HG03521 (cell line): ENCODE data around the gene ODC1.
"Not testable (repeated sequence)": the region's sequence is repeated elsewhere in the genome, so short reads cannot be mapped to it uniquely, and the experiment has no call there.

ENCODE experiments used
- ATAC-seq: cut with Tn5 transposase; IDR thresholded peaks from one replicate; pipeline ENCODE4 v1.9.1; 2021; ENCODE audit warnings: mild to moderate bottlenecking, moderate library complexity; ENCODE audit not compliant: unreplicated experiment

ODC1 gene

DNA sequence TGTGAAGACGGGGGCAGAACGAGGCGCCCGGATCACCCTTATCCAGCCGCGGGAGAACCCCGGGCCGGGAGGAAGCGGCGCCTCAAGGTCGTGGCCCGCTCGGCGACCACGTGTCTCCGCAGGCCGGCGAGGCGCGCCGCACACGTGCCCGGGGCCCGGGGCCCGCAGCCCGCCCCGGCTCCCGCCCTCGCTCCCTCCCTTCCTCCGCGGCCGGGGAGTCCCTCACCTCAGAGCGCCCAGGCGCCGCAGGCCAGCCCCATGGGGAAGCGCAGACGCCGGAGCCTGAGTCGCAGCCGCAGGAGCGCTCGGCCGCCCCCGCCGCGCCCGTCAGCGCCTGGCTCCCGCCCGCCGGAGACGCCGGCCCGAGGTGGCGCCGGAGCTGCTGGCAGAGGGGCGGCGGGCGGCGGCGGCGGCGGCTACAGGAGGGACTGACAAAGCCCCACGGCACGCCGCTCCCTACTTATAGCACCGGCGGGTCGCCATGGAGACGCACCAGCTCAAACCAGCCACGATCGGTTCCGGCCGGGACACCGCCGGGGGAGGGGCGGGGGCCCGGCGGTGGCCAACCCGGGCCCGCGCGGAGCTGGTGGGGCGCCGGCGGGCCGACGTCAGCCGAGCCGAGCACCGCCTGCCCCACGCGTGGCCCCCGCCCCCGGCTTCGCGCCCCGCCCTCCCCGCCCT lies at the start of gene ODC1:
Gene ODC1, minus strand, starts transcription at position 433 of the 681 bp plus-strand sequence. CDS start 3,295 bp downstream, outside the sequence.
- ATAC-seq = peak; percentile 78

DNA sequence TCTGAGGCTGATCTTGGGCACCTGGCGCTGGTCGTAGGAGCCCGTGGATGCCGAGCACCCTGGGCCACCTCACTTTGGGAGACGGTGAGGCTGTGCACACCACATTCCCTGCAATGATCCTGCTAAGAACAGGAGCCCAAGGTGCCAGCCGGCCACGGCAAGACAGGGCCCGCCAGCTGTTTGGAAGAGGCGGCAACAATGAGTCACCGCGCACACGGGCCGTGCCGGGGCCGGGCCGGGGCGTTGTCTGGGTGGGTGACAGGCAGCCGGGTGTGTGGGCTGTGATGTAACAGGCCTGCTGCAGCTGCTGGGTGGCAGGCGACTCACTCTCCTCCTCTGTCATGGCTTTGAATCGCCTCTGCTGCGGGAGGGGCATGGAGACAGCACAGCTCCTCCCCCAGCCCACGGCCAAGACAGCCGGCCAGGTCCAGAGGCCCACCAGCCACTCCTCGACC lies 49.7 kb upstream of the ODC1 start:
- ATAC-seq = no peak

- no peak for ATAC-seq
Measured at GRCh38 chr2:10495988-10496313, 47.8 kb upstream of the ODC1 start.

DNA sequence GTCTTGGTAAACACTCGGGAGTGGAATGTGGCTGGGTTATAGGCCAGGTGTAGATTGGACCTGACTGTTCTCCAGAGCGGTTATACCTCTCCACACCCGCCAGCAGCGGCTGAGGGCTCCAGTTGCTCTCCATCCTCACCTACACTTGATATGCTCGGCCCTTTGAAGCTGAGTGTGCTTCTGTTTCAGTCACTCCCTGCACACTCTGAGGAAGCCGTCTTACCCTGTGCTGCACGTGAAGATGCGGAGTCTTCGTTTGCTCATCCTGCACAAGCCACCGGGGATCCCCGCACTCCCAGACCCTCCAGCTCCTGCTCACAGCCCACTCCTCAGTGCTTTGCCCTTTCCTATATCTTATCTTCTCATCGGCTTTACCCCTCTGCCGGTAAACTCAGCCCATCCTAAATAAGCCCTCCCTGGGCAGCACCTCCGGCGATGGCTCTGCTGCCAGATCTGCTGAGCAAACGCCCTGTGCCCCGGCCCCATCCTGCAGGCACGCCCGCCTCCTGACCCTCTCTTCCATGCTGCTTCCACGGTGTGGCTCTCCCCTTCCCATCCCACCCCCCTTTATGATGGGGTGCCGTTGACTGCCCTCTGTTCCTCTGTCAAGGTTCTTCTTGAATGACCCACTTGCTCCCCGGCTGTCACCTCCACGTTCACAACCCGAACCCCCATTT lies 47.3 kb upstream of the ODC1 start:
- no peak for ATAC-seq

- no peak for ATAC-seq
Measured at GRCh38 chr2:10494351-10495066, 46.4 kb upstream of the ODC1 start.

- peak; percentile 92 for ATAC-seq
Measured at GRCh38 chr2:10493634-10494281, 45.6 kb upstream of the ODC1 start.

DNA sequence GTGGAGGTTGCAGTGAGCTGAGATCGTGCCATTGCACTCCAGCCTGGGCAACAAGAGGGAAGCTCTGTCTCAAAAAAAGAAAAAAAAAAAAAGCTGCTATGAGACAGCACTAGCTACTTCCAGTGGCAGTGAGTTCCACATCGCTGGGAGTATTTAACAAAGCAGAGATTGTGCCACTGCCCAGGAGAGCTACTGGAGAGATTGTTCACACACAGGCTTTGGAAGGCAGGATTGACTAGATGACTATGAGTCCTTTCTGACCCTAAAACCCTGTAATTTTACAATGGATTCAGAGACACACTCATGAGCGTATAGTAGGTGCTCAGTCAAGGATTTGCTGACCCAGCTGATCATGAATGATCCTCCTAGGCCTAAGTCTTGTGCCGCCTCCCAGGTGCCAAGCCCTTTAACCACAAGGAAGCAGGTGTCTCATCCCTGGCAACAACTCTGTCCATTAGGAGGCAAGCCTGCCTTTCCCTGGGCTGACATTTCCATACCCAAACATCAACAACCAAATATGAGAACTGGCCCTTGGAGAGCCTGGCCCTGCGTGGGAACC lies 45.0 kb upstream of the ODC1 start:
- no peak for ATAC-seq

GRCh38 chr2:10490806-10491291 lies 42.7 kb upstream of the ODC1 start:
- ATAC-seq = no peak

DNA sequence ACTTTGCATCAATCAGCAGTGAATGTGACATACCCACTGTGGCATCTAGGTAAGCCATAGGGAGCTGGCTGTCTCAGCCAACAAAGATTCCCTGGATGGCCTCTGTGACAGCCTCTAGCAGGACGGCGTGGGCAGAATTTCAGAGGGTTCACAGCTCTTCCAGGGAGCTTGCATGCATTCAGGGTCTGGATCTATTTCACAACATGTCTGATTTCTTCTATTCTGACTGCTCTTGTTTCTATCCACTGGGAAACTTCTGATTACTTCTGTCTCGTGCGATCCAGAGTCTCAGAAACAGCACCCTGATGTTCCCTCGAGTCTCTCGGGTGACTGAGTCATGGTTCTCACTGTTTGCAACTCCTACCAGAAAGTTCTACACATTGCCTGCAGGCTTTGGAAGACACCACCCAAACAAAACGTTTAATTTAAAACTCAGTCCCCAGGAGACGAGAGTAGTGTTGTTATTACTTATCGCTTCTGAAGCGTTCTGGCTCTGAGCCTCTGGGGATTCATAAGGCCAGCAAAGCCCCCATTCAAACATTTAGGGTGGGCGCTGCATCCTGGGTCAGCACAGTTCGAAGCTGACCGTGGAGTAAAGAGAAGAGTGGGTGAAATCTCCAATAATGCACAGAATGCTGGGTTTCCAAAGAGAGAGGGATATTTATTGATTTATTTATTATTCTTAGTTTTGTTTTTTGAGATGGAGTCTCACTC lies 41.9 kb upstream of the ODC1 start:
- ATAC-seq = no peak

- not testable (repeated sequence) for ATAC-seq
Measured at GRCh38 chr2:10488142-10488541, 40.0 kb upstream of the ODC1 start.

DNA sequence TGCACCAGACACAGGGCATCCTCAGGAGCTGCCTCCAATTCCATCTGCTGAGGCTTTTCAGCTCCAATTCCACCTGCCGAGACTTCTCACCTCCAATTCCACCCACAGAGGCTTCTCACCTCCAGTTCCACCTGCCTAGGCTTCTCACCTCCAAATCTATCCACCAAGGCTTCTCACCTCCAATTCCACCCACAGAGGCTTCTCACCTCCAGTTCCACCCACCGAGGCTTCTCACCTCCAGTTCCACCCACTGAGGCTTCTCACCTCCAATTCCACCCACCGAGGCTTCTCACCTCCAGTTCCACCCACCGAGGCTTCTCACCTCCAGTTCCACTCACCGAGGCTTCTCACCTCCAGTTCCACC lies 39.6 kb upstream of the ODC1 start:
- ATAC-seq = not testable (repeated sequence)

- no peak for ATAC-seq
Measured at GRCh38 chr2:10487081-10487740, 39.1 kb upstream of the ODC1 start.

DNA sequence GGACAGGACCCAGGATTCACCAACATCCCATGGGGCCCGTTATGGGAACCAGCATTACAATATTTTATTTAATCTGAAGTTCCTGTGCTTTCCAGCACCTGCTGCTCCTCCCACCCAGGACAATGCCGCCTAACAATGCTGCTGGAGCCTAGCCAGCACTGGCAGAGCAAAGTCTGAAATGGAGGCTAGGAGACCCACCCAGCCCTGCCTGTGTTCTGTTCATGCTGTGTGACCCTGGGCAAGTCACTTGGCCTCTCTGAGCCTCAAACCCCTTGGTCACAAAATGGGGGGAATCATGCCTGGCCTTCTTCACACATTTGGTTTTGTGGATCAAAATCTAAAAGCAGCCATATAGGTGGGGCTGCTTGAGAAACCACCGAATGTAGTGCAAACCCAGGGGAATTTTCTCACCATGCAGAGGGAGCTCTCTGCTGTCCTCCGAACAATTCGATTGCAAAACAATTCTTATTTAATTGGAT lies 38.5 kb upstream of the ODC1 start:
- no peak for ATAC-seq

DNA sequence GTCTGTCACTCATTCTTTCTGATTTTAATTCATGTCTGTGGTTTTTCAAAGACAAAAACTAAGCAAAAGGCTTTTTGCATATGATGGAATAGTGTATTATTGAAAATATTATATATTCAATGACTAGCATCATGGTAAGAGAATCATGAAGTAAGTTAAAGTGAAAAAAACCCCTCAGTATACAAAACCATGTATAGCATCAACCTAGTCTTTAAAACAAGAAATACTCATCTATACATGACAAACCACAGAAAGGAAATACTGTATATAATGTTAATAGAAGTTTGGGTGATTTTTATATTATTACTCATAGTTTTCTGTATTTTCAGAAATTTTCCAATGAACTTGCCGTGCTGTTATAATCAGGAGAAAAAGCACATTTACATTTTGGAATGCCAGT lies 38.0 kb upstream of the ODC1 start:
- ATAC-seq = no peak

DNA sequence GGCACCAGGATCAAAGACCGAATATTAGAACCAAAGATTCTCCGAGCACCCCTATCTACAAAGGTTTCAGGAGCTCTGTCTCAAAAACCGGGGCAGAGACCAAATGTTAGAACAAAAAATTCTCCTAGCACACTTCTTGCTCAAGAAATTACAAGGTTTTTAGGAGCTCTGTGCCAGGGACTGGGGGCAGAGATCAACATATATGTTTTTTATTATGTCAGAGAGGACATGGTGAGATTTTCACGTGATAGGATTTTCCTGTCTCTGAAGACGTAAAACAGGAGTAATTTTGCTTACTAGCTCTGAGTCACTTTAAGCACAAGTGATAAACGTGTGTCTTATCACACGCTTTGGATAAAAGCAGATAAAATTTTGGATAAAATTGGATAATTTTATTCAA lies 34.8 kb upstream of the ODC1 start:
- ATAC-seq = no peak

DNA sequence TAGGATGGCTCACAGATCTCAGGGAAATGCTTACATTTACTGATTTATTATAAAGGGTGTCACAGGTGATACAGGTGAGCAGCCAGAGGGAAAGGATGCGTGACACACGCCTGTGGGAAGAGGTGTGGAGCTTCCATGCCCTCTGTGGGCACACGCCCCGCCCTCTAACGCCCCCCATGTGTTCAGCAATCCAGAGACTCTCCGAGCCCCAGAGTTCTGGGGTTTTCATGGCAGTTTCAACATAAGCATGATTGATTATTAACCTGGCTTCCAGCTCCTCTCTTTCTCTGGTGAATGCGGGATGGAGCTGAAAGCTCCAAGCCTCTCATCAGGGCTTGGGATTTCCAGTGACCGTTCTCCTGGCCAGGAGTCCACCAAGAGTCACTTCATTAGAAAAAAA lies 34.3 kb upstream of the ODC1 start:
- ATAC-seq = no peak

DNA sequence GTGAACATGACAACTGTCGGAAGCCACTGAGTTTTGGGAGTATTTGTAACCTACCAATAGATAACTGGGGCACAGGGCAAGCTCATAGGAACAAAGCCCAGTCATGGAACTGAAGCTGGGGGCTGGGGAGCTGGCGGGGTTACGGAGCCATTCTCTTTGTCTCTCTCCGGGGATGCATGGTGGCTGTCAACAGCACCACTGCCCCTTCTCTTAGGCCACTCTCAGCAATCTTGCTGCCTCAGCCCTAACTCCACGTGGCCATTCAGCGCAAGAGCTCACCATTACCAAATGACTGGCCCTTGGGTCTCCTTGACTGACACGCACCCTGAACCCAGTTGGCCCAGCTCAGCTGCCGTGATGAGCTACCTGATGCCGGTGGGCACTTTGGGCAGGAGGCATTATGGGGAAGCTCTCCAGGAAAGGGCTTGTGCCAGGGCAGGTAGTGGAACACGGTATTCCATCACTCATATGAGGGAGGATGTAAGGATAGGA lies 33.6 kb upstream of the ODC1 start:
- no peak for ATAC-seq

DNA sequence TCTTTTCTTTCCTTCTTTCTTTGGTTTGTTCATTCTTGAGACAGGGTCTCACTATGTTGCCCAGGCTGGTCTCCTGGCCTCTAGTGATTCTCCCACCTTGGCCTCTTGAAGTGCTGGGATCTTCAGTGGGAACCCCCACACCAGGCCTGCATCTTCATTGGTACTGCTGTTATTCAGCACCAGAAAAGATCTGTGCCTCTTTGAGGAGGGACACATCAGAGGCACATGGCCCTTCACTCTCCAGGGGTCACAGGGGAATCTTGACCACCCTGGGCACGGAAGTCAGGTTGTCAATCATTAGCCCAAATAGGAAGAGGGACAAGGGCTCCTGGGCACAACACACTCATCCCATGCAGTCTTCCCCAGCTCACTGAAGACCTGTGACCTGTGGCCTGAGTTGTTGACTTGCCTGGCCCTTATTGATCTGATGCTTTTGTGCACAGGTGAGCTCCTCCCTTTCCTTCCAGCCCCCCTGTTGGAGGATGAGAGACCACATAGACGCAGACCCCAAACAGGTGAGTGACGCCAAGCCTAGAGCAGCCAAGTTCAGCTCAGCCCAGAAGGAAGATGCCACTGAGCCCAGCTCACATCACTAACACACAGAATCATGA lies 33.0 kb upstream of the ODC1 start:
- no peak for ATAC-seq

GRCh38 chr2:10480359-10480949 lies 32.3 kb upstream of the ODC1 start:
- no peak for ATAC-seq
